A549 (cell line): ENCODE data around the gene ZNF774. TPM values are rescaled to one million over a fixed set of nuclear protein-coding genes. Genes with fewer than 3 reads are reported as not detected.

Experiments used
- ATAC-seq, 2 experiments: fragments of 200-7000 bp in 1 of 2; fragments of >200 bp in 1 of 2; cut with Nextera tagmentation in 1 of 2; cut with Tn5 transposase in 1 of 2; 3 replicates each; pipeline versions ENCODE4 v1.8.0 to v1.9.1; 2018 to 2020; ENCODE audit warnings: mild to moderate bottlenecking in 1 of 2, moderate library complexity in 1 of 2
- CTCF ChIA-PET: fragments of 300-600 bp; sonication (Branson Sonifier 250); formaldehyde crosslinking; extraction: SDS; loops from one replicate; lab custom pipeline; 2021; ENCODE audit warnings: antibody characterized with exemption, inconsistent platforms; lab: Yijun Ruan, JAX
- POLR2A ChIA-PET: fragments of 350-600 bp; formaldehyde crosslinking; extraction: SDS; loops from one replicate; lab custom pipeline; 2021; ENCODE audit warnings: antibody characterized with exemption, inconsistent platforms; lab: Yijun Ruan, JAX
- DNase-seq, 2 experiments: peaks; one replicate each; pipeline versions ENCODE4 v3.0.0 to v3.0.0-alpha.2; 2011 to 2016; ENCODE audit warnings: low read depth in 1 of 2, low spot score in 1 of 2
- FAIRE-seq: peaks from 2 replicates; lab custom pipeline; 2011; peaks lifted over from hg19 to GRCh38; lab: Jason Lieb, UNC
- H3K27ac ChIP-seq, 2 experiments: fragments of >200 bp; sonication (Bioruptor Twin); formaldehyde crosslinking; 3 replicates each; pipeline ENCODE4 v1.5.1; 2016 to 2017
- H3K4me1 ChIP-seq: fragments of >200 bp; sonication (Bioruptor Twin); formaldehyde crosslinking; 3 replicates; pipeline ENCODE4 v1.6.1; 2016
- H3K4me2 ChIP-seq: fragments of >200 bp; sonication (Bioruptor Twin); formaldehyde crosslinking; 3 replicates; pipeline ENCODE4 v1.6.1; 2016
- H3K4me3 ChIP-seq: fragments of >200 bp; sonication (Bioruptor Twin); formaldehyde crosslinking; 3 replicates; pipeline ENCODE4 v1.5.1; 2016
- H3K9me3 ChIP-seq: fragments of >200 bp; sonication (Bioruptor Twin); formaldehyde crosslinking; 3 replicates; pipeline ENCODE4 v1.6.1; 2016
- CEBPB ChIP-seq, 2 experiments: fragments of >200 bp in 1 of 2; sonication (Bioruptor Twin) in 1 of 2; formaldehyde crosslinking in 1 of 2; IDR thresholded peaks; 2 replicates each; pipeline ENCODE4 v1.6.1; 2012 to 2016
- E2F6 ChIP-seq: IDR thresholded peaks from 2 replicates; pipeline ENCODE4 v1.6.1; 2012; ENCODE audit warnings: low read depth, borderline replicate concordance
- EHF ChIP-seq: fragments of 250-450 bp; sonication (Bioruptor Pico); IDR thresholded peaks from 2 replicates; pipeline ENCODE4 v1.5.0; 2020; ENCODE audit warnings: mild to moderate bottlenecking
- ELK1 ChIP-seq: fragments of 150-350 bp; IDR thresholded peaks from 2 replicates; pipeline ENCODE4 v1.6.1; 2014; ENCODE audit warnings: low read depth, mild to moderate bottlenecking, low read length
- FOSL2 ChIP-seq, 2 experiments: fragments of 450-650 bp in 1 of 2; fragments of >200 bp in 1 of 2; sonication (Bioruptor Twin) in 1 of 2; formaldehyde crosslinking; IDR thresholded peaks; 2 replicates each; pipeline versions ENCODE4 v1.5.0 to v1.6.1; 2016 to 2020; ENCODE audit warnings: mild to moderate bottlenecking in 1 of 2, moderate library complexity in 1 of 2
- HES2 ChIP-seq: fragments of >200 bp; sonication (Bioruptor Twin); formaldehyde crosslinking; IDR thresholded peaks from 2 replicates; pipeline ENCODE4 v1.6.1; 2016
- JUNB ChIP-seq: fragments of >200 bp; sonication (Bioruptor Twin); formaldehyde crosslinking; IDR thresholded peaks from 2 replicates; pipeline ENCODE4 v1.6.1; 2016
- MAZ ChIP-seq: fragments of 150-350 bp; IDR thresholded peaks from 2 replicates; pipeline ENCODE4 v1.6.1; 2014; ENCODE audit warnings: antibody characterized with exemption, low read depth, low read length, borderline replicate concordance
- NFE2L2 ChIP-seq: fragments of 150-350 bp; conservative IDR thresholded peaks from 2 replicates; pipeline ENCODE4 v1.6.1; 2014; ENCODE audit warnings: low read length
- NR3C1 ChIP-seq: fragments of >200 bp; sonication (Bioruptor Twin); formaldehyde crosslinking; IDR thresholded peaks from 3 replicates; pipeline ENCODE4 v1.6.1; 2017
- PBX3 ChIP-seq: IDR thresholded peaks from 2 replicates; pipeline ENCODE4 v1.6.1; 2012
- REST ChIP-seq: fragments of 200-600 bp; sonication (generic); IDR thresholded peaks from 2 replicates; pipeline ENCODE4 v1.6.1; 2016; ENCODE audit warnings: antibody characterized with exemption, mild to moderate bottlenecking, moderate library complexity
- RNF2 ChIP-seq: fragments of 200-600 bp; sonication (generic); IDR thresholded peaks from 2 replicates; pipeline ENCODE4 v1.6.1; 2016; ENCODE audit warnings: low read depth, mild to moderate bottlenecking, antibody characterized with exemption, moderate library complexity, borderline replicate concordance
- ZFP36 ChIP-seq: fragments of 450-650 bp; IDR thresholded peaks from 2 replicates; pipeline ENCODE4 v1.6.1; 2014; ENCODE audit warnings: borderline replicate concordance; ENCODE audit not compliant: partially characterized antibody
- WGBS: methylation state at CpG from one replicate; pipeline ENCODE4 v1.1.6; 2017; ENCODE audit errors: missing lambda C conversion rate; 5-methylcytosine and 5-hydroxymethylcytosine counted together
- polyA plus RNA-seq, 4 experiments: library from polyadenylated mRNA; depleted of rRNA in 3 of 4; stranded (reverse); fragments of >200 nt; fragmentation: RNase III in 1 of 4; extraction: RNeasy Plus Mini Kit Qiagen cat#74134 plus additional on column Dnase treatment in 1 of 4; gene quantifications; 2 replicates in 3 of 4; 3 replicates in 1 of 4; pipeline ENCODE4 v1.2.3, GENCODE V29; 2011 to 2017

The ZNF774 gene
- polyA plus RNA-seq, 2 of the 4 experiments (the other 2 are of a cell fraction) = 1.2 to 1.3 TPM

- Histone ChIP-seq H3K4me2 (0 out of 3 replicates have a peak overlapping the region, but pooled peaks have one; percentile 10), H3K4me3 (no peak overlapping the region), H3K4me1 (peaks cover 25% of the 10 kb centered on the region), H3K27ac (peak overlapping the region in 1 of 2 experiments; percentile 13; a peak in 2 of 6 replicates), H3K9me3 (no peaks in the 10 kb centered on the region)
- TF ChIP-seq EHF (CRISPR knock-in tag) = no peak
- TF ChIP-seq FOSL2 (IDR thresholded peaks at IDR 0.05) = no peak
- TF ChIP-seq FOSL2 (CRISPR knock-in tag; IDR thresholded peaks at IDR 0.05) = peak; percentile 62
- FAIRE-seq (no peak), ATAC-seq (peak; percentile 32 to 54; a peak in 2 of 6 replicates), DNase-seq (peak in 1 of 2 experiments; percentile 46)
- WGBS = 73% methylated on average over 8 of the region's 8 CpGs
- POLR2A ChIA-PET = interaction anchor here (0.7 kb wide), 1 partner anchor 29 kb away, joined by 4 read pairs; the partner anchor contains the start of gene IQGAP1
- CTCF ChIA-PET = interaction anchor here (1.2 to 9.7 kb wide), 6 partner anchors 10 to 124 kb away, joined by 3 to 94 read pairs (median 20); no protein-coding TSS in a partner anchor
These were observed 6.3 kb downstream of the ZNF774 start for GRCh38 chr15:90358124-90359033.

- Histone ChIP-seq H3K27ac (no peak overlapping the region), H3K9me3 (no peaks in the 10 kb centered on the region), H3K4me2 (no peak overlapping the region), H3K4me3 (no peak overlapping the region), H3K4me1 (peaks cover 39% of the 10 kb centered on the region)
- ATAC-seq (no peak), DNase-seq (no peak), FAIRE-seq (no peak)
- TF ChIP-seq MAZ = no peak
- no peak for TF ChIP-seq CEBPB (IDR thresholded peaks at IDR 0.05)
- no peak for TF ChIP-seq PBX3
- no peak for TF ChIP-seq ELK1
- TF ChIP-seq ZFP36 = no peak
- no peak for TF ChIP-seq RNF2
- TF ChIP-seq NR3C1 = no peak
- ChIA-PET POLR2A (interaction anchor here (0.6 to 2.2 kb wide), 2 partner anchors 13 to 27 kb away, joined by 3 to 16 read pairs; partner anchors contain the start of gene IQGAP1), CTCF (interaction anchor here (0.9 to 9.7 kb wide), 32 partner anchors 8 to 525 kb away, joined by 3 to 173 read pairs (median 4); partner anchors contain the start of genes IQGAP1 and ZNF774)
- WGBS = 93% methylated on average over 14 of the region's 14 CpGs
These were observed 8.7 kb downstream of the ZNF774 start for GRCh38 chr15:90360746-90361145.

- WGBS = 46% methylated on average over 2 of the region's 2 CpGs
- TF ChIP-seq E2F6 (no peak), HES2 (no peak), REST (no peak), JUNB (no peak), NFE2L2 (0 out of 2 replicates have a peak, but pooled peaks have one; percentile 14), FOSL2 (IDR thresholded peaks at IDR 0.05) (no peak), FOSL2 (CRISPR knock-in tag; IDR thresholded peaks at IDR 0.05) (peak; percentile 60)
- no peaks in the 10 kb centered on the region for H3K9me3 ChIP-seq
- H3K27ac ChIP-seq = peak overlapping the region; percentile 31 to 73; a peak in 5 of 6 replicates
- ATAC-seq = peak in 1 of 2 experiments; percentile 44; a peak in 3 of 6 replicates
- H3K4me1 ChIP-seq = peaks cover 39% of the 10 kb centered on the region
- H3K4me2 ChIP-seq = peak overlapping the region; percentile 57
- ChIA-PET CTCF (interaction anchor here (0.6 to 9.7 kb wide), 34 partner anchors 9 to 1946 kb away, joined by 3 to 173 read pairs (median 5); partner anchors contain the start of gene IQGAP1), POLR2A (interaction anchor here (0.7 to 1.2 kb wide), 3 partner anchors 25 to 210 kb away, joined by 3 to 12 read pairs (median 5); partner anchors contain the start of gene IQGAP1)
- H3K4me3 ChIP-seq = no peak overlapping the region
- no peak for FAIRE-seq
- no peak for DNase-seq
These were observed 10.8 kb downstream of the ZNF774 start for GRCh38 chr15:90362936-90363212.
